OCI-LY7 (cell line): ENCODE data around the gene ACYP2. TPM values are rescaled to one million over a fixed set of nuclear protein-coding genes. Genes with fewer than 3 reads are reported as not detected.

Experiments used
- BruUV-seq: library from RNA; stranded (reverse); fragments of 400-500 nt; replicated peaks from 2 replicates; lab custom pipeline; 2021; lab: Mats Ljungman, UMichigan
- CTCF ChIA-PET: fragments of 300-600 bp; sonication (Branson Sonifier 250); formaldehyde crosslinking; loops from one replicate; lab custom pipeline; 2022; ENCODE audit warnings: antibody characterized with exemption; ENCODE audit not compliant: unreplicated experiment; lab: Charles Lee
- POLR2A ChIA-PET: fragments of 300-600 bp; sonication (Branson Sonifier 250); formaldehyde crosslinking; loops from one replicate; lab custom pipeline; 2022; ENCODE audit warnings: antibody characterized with exemption; lab: Charles Lee
- DNase-seq: peaks from one replicate; pipeline ENCODE4 v3.0.0-alpha.2; 2015; ENCODE audit warnings: low spot score
- H2AFZ ChIP-seq: fragments of 200-600 bp; sonication (generic), shearing (Covaris generic); 2 replicates; pipeline ENCODE4 v1.6.1; 2014; ENCODE audit warnings: mild to moderate bottlenecking, antibody characterized with exemption, low read length, moderate library complexity
- H3K27ac ChIP-seq: fragments of 200-600 bp; sonication (generic); 2 replicates; pipeline ENCODE4 v1.5.1; 2014; ENCODE audit warnings: mixed run types, low read depth, mild to moderate bottlenecking, moderate library complexity, low read length, inconsistent platforms; ENCODE audit not compliant: poor library complexity, severe bottlenecking
- H3K36me3 ChIP-seq: fragments of 200-600 bp; sonication (generic); 2 replicates; pipeline ENCODE4 v1.6.1; 2014; ENCODE audit warnings: mild to moderate bottlenecking, antibody characterized with exemption, low read length, moderate library complexity, mixed read lengths; ENCODE audit not compliant: insufficient read depth
- H3K4me1 ChIP-seq: fragments of 200-600 bp; sonication (generic); 2 replicates; pipeline ENCODE4 v1.5.1; 2014; ENCODE audit warnings: mild to moderate bottlenecking, low read length; ENCODE audit not compliant: insufficient read depth, poor library complexity, severe bottlenecking
- H3K4me2 ChIP-seq: fragments of 200-600 bp; sonication (generic); 2 replicates; pipeline ENCODE4 v1.6.1; 2014; ENCODE audit warnings: mild to moderate bottlenecking, low read length
- H3K4me3 ChIP-seq: fragments of 200-600 bp; sonication (generic); 2 replicates; pipeline ENCODE4 v1.5.1; 2014; ENCODE audit warnings: mild to moderate bottlenecking, low read depth, low read length; ENCODE audit not compliant: poor library complexity, severe bottlenecking
- H3K79me2 ChIP-seq: fragments of 200-600 bp; sonication (generic); 2 replicates; pipeline ENCODE4 v1.6.1; 2016; ENCODE audit warnings: low read depth, mild to moderate bottlenecking, low read length, moderate library complexity, mixed read lengths; ENCODE audit not compliant: insufficient read depth
- H3K9me2 ChIP-seq: fragments of 200-600 bp; sonication (generic); 2 replicates; pipeline ENCODE4 v1.6.1; 2016; ENCODE audit warnings: mild to moderate bottlenecking, low read length, mixed read lengths; ENCODE audit not compliant: insufficient read depth
- H3K9me3 ChIP-seq: fragments of 200-600 bp; sonication (generic); 2 replicates; pipeline ENCODE4 v1.6.1; 2014; ENCODE audit warnings: mild to moderate bottlenecking, mixed run types, low read length, mixed read lengths
- H4K20me1 ChIP-seq: fragments of 200-600 bp; sonication (generic); 2 replicates; pipeline ENCODE4 v1.6.1; 2014; ENCODE audit warnings: mild to moderate bottlenecking, antibody characterized with exemption, low read length, moderate library complexity, mixed read lengths; ENCODE audit not compliant: insufficient read depth
- CTCF ChIP-seq: fragments of 200-600 bp; sonication (generic); conservative IDR thresholded peaks from 2 replicates; pipeline ENCODE4 v1.5.1; 2014; ENCODE audit warnings: mild to moderate bottlenecking, antibody characterized with exemption, low read length, moderate library complexity, mixed read lengths
- EZH2phosphoT487 ChIP-seq: fragments of 200-600 bp; sonication (generic); IDR thresholded peaks from 2 replicates; pipeline ENCODE4 v1.6.1; 2018; ENCODE audit warnings: low read depth, borderline replicate concordance, mild to moderate bottlenecking, mixed run types, antibody characterized with exemption, low read length, moderate library complexity, mixed read lengths
- intact Hi-C: fragments of 100-400 bp; cut with micrococcal nuclease; formaldehyde crosslinking; loops from one replicate; pipeline ENCODE4 v1.10.0; 2022; ENCODE audit not compliant: unreplicated experiment
- total RNA-seq, 2 experiments: library from RNA; depleted of rRNA in 1 of 2; stranded (reverse); fragments of >200 nt in 1 of 2; shearing (Covaris generic) in 1 of 2; gene quantifications; 2 replicates each; pipeline ENCODE4 v1.2.3, GENCODE V29; 2014 to 2022

Gene ACYP2
- total RNA-seq, 2 experiments from 2014 or later = 18.7 to 20.6 TPM

- Histone ChIP-seq H3K4me1 (no peaks in the 10 kb centered on the region), H3K4me2 (no peak overlapping the region), H3K9me2 (no peaks in the 10 kb centered on the region), H2AFZ (no peak overlapping the region), H3K36me3 (no peaks in the 10 kb centered on the region), H3K4me3 (no peak overlapping the region), H3K79me2 (no peaks in the 10 kb centered on the region), H4K20me1 (no peaks in the 10 kb centered on the region), H3K9me3 (peaks cover 6% of the 10 kb centered on the region; the same call in 1 of the 2 replicates), H3K27ac (no peak overlapping the region)
- TF ChIP-seq CTCF (no peak), EZH2phosphoT487 (no peak)
- intact Hi-C loops = no loop called here
- CTCF ChIA-PET = no interaction called here
- DNase-seq = no peak
- POLR2A ChIA-PET = interaction anchor here (0.6 to 1.0 kb wide), 2 partner anchors 105 to 127 kb away, joined by 3 read pairs; no protein-coding TSS in a partner anchor
- no TSS peak for BruUV-seq
Measured at GRCh38 chr2:54212456-54212855, 97.0 kb downstream of the ACYP2 start.

- TF ChIP-seq CTCF = no peak
- TF ChIP-seq EZH2phosphoT487 = no peak
- no TSS peak for BruUV-seq
- H2AFZ ChIP-seq = no peak overlapping the region
- H4K20me1 ChIP-seq = no peaks in the 10 kb centered on the region
- H3K36me3 ChIP-seq = no peaks in the 10 kb centered on the region
- no peak overlapping the region for H3K27ac ChIP-seq
- H3K4me1 ChIP-seq = no peaks in the 10 kb centered on the region
- no peak overlapping the region for H3K4me2 ChIP-seq
- no peaks in the 10 kb centered on the region for H3K79me2 ChIP-seq
- intact Hi-C loops = no loop called here
- DNase-seq = no peak
- H3K9me2 ChIP-seq = no peaks in the 10 kb centered on the region
- H3K9me3 ChIP-seq = peaks cover 6% of the 10 kb centered on the region; the same call in 1 of the 2 replicates
- no peak overlapping the region for H3K4me3 ChIP-seq
- ChIA-PET CTCF (no interaction called here), POLR2A (interaction anchor here (0.6 kb wide), 1 partner anchor 128 kb away, joined by 3 read pairs; no protein-coding TSS in a partner anchor)
Measured at GRCh38 chr2:54213082-54213481, 97.7 kb downstream of the ACYP2 start.

GRCh38 chr2:54224997-54225396, 109.6 kb downstream of the ACYP2 start:
- no peak overlapping the region for H2AFZ ChIP-seq
- ChIA-PET POLR2A (no interaction called here), CTCF (no interaction called here)
- DNase-seq = no peak
- no peaks in the 10 kb centered on the region for H3K79me2 ChIP-seq
- BruUV-seq = no TSS peak
- H3K36me3 ChIP-seq = no peaks in the 10 kb centered on the region
- H3K9me3 ChIP-seq = no peaks in the 10 kb centered on the region
- no peak overlapping the region for H3K4me3 ChIP-seq
- H3K4me1 ChIP-seq = no peaks in the 10 kb centered on the region
- H3K9me2 ChIP-seq = no peaks in the 10 kb centered on the region
- TF ChIP-seq EZH2phosphoT487 = no peak
- no peak for TF ChIP-seq CTCF
- intact Hi-C loops = no loop called here
- H3K4me2 ChIP-seq = no peak overlapping the region
- H3K27ac ChIP-seq = no peak overlapping the region
- H4K20me1 ChIP-seq = no peaks in the 10 kb centered on the region
